Measurements from ENCODE around the gene A2ML1. TPM values are rescaled to one million over a fixed set of nuclear protein-coding genes. Genes with fewer than 3 reads are reported as not detected.
"Not testable (repeated sequence)": the region's sequence is repeated elsewhere in the genome, so short reads cannot be mapped to it uniquely, and the experiment has no call there.

Gene A2ML1
- total and polyA plus RNA-seq, 9 donors: 0.07 to 0.80 (median 0.23) TPM; not detected in 1

GRCh38 chr12:8847435-8847834 lies 25.0 kb downstream of the A2ML1 start:
- intact Hi-C loops (cut with DNase I): no loop called here
- Histone ChIP-seq H3K9me3 (no peaks in the 10 kb centered on the region), H3K36me3 (no peaks in the 10 kb centered on the region), H3K4me1 (ENCODE audit: insufficient read depth) (peaks cover 5% of the 10 kb centered on the region), H3K27ac (no peak overlapping the region), H3K27me3 (no peaks in the 10 kb centered on the region), H3K4me3 (no peak overlapping the region)
- 93 to 96% (median 95%) methylated on average over 6 of the region's 6 CpGs for WGBS, 3 donors
- no peak for DNase-seq
- TF ChIP-seq EP300 (IDR thresholded peaks at IDR 0.05) (no peak), CTCF (IDR thresholded peaks at IDR 0.05) (no peak), POLR2A (IDR thresholded peaks at IDR 0.05) (no peak)

- 88 to 96% (median 95%) methylated on average over 5 of the region's 5 CpGs for WGBS, 3 donors
- intact Hi-C loops (cut with DNase I): no loop called here
- Histone ChIP-seq H3K27ac (no peak overlapping the region), H3K4me3 (no peak overlapping the region), H3K9me3 (no peaks in the 10 kb centered on the region), H3K27me3 (no peaks in the 10 kb centered on the region), H3K4me1 (ENCODE audit: insufficient read depth) (peaks cover 5% of the 10 kb centered on the region), H3K36me3 (no peaks in the 10 kb centered on the region)
- no peak for DNase-seq
- TF ChIP-seq CTCF (IDR thresholded peaks at IDR 0.05): no peak
- no peak for TF ChIP-seq POLR2A (IDR thresholded peaks at IDR 0.05)
- TF ChIP-seq EP300 (IDR thresholded peaks at IDR 0.05): no peak
Measured at GRCh38 chr12:8849876-8850275, 27.5 kb downstream of the A2ML1 start.

- intact Hi-C loops (cut with DNase I): no loop called here
- DNase-seq: no peak
- H3K4me3 ChIP-seq: no peak overlapping the region
- H3K36me3 ChIP-seq: no peaks in the 10 kb centered on the region
- no peak overlapping the region for H3K27ac ChIP-seq
- H3K9me3 ChIP-seq: no peaks in the 10 kb centered on the region
- TF ChIP-seq CTCF (IDR thresholded peaks at IDR 0.05): no peak
- no peak for TF ChIP-seq EP300 (IDR thresholded peaks at IDR 0.05)
- WGBS, 3 donors: 72 to 79% (median 76%) methylated on average over 7 of the region's 7 CpGs
- H3K4me1 ChIP-seq (ENCODE audit: insufficient read depth): no peaks in the 10 kb centered on the region
- no peaks in the 10 kb centered on the region for H3K27me3 ChIP-seq
Measured at GRCh38 chr12:8852119-8852518, 29.7 kb downstream of the A2ML1 start.

- no peak for DNase-seq
- no peak overlapping the region for H3K27ac ChIP-seq
- no peaks in the 10 kb centered on the region for H3K36me3 ChIP-seq
- H3K4me1 ChIP-seq (ENCODE audit: insufficient read depth): no peaks in the 10 kb centered on the region
- TF ChIP-seq CTCF (IDR thresholded peaks at IDR 0.05) (no peak), POLR2A (IDR thresholded peaks at IDR 0.05) (no peak), EP300 (IDR thresholded peaks at IDR 0.05) (no peak)
- no peaks in the 10 kb centered on the region for H3K9me3 ChIP-seq
- intact Hi-C loops (cut with DNase I): no loop called here
- WGBS, 3 donors: 28 to 41% (median 37%) methylated on average over 2 of the region's 2 CpGs
- H3K27me3 ChIP-seq: no peaks in the 10 kb centered on the region
- no peak overlapping the region for H3K4me3 ChIP-seq
Measured at GRCh38 chr12:8855891-8856290, 33.5 kb downstream of the A2ML1 start.

GRCh38 chr12:8859448-8859847 lies 37.0 kb downstream of the A2ML1 start:
- H3K36me3 ChIP-seq; H3K4me3 ChIP-seq; H3K27ac ChIP-seq; H3K4me1 ChIP-seq (ENCODE audit: insufficient read depth); H3K9me3 ChIP-seq; intact Hi-C loops (cut with DNase I); H3K27me3 ChIP-seq; DNase-seq: not testable (repeated sequence)
- 93 to 97% (median 96%) methylated on average over 4 of the region's 4 CpGs for WGBS, 3 donors
